GM19324 (cell line): ENCODE data around the gene FOSB.
A peak's percentile ranks its signal among the peaks of the same experiment; 100 is the strongest.

ENCODE experiments used
- ATAC-seq: cut with Tn5 transposase; IDR thresholded peaks from one replicate; pipeline ENCODE4 v1.9.1; 2021; ENCODE audit warnings: mild to moderate bottlenecking, moderate library complexity; ENCODE audit not compliant: unreplicated experiment, low FRiP score

FOSB gene

DNA sequence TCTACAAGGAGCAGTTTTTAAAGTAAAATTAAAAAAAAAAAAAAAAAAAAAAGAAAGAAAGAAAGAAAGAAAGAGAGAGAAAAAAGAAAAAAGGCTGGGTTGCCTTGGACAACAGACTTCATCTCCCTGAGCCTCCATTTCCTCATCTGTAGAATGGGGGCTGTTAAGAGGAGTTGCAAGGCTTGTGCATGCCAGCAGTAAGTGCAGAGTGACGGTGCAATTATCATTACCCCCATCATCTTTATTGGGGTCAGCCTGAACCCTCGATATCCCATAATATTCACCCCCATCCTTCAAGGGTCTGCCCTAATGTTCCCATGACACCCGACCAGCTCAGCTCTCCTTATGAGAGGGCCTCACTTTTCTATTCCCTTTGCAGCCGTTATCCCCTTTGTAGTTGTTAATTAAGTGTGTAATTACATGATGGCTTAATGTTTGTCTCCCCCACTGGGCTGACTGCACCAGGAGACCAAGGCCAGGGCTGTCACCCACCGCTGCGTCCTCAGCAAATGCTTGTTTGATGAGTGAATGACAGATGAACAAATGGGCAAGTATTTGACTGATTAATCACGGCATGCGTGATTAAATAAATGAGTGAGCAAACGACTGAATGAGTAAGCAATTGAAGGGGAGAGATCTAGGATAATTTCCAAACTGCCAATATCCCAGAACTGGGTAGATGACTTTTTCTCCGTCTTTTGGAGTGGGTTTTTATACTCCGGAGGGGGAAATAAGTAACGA, 10.1 kb downstream of the FOSB start:
- ATAC-seq, result no peak

DNA sequence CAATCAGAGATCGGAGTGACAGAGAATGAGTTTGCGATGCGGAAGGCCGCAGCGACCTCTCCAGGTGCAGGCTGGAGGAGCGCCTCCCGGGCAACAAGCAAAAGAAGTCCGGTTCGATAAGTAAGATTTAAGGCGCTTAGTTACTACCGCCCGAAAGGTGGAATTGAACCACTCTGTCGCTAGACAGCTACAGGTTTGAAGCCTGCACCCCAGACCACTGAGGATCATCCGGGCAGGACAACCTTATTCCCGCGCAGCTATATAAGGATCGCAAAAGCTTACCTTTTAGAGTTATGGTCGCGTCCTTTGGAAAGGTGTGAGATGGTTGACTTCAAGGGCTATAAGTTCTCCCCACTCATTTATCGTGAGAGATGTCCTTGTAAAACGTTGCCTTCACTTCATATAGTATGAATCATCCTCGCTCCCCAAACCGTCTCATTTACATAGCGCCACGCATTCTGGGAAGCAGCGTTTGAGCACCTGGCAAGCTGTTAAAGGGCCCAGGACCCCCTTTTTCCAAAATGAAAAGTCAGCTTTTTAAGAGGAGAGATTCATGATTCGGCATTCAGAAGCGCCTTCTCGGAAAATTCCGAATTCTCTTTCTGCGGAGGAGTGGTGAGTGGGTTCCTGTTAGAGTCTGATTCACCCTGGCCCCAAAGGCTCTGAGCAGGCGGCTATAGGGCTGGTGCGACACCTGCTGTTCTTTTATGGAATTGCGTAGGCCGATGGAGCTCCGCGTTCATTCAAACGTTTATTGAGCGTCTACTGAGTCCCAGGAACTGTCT, 10.8 kb downstream of the FOSB start:
- ATAC-seq, result peak; percentile 71

DNA sequence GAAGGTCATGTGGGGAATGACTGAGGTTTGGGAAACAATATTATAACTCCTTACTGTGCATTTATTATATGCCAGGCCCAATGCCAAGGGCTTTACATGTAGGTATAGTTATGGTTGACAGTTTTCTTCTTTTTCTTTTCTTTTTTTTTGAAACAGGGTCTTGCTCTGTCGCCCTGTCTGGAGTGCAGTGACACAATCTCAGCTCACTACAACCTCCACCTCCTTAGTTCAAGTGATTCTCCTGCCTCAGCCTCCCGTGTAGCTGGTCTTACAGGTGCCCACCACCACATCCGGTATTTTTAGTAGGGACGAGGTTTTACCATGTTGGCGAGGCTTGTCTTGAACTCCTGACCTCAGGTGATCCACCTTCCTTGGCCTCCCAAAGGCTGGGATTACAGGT, 15.2 kb downstream of the FOSB start:
- ATAC-seq, result no peak

DNA sequence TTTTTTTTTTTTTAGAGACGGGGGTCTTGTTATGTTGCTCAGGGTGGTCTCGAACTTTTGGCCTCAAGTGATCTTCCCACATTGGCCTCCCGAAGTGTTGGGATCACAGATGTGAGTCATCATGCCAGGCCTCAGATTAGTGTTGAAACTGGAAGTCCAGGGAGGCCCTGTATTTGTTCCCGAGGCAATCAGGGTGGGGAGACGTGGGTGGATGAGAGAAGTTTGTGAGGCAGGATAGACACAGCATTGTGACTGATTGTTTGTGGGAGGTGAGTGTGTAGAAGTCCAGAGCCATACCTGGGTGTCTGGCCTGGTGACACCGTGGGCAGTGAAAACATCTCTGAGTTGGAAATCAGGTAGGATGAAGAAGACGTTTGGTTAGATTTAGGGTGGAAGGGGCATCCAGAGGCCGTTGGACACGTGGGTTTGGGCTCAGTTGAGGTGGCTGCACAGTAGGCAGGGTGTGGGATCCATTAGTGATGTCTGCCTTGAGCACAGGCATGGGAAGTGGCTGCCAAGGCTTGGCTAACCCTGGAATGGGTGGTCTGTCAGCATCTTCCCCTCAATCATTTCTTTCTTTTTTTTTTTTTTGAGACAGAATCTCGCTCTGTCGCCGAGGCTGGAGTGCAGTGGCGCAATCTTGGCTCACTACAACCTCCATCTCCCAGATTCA, 16.6 kb downstream of the FOSB start:
- ATAC-seq, result no peak

DNA sequence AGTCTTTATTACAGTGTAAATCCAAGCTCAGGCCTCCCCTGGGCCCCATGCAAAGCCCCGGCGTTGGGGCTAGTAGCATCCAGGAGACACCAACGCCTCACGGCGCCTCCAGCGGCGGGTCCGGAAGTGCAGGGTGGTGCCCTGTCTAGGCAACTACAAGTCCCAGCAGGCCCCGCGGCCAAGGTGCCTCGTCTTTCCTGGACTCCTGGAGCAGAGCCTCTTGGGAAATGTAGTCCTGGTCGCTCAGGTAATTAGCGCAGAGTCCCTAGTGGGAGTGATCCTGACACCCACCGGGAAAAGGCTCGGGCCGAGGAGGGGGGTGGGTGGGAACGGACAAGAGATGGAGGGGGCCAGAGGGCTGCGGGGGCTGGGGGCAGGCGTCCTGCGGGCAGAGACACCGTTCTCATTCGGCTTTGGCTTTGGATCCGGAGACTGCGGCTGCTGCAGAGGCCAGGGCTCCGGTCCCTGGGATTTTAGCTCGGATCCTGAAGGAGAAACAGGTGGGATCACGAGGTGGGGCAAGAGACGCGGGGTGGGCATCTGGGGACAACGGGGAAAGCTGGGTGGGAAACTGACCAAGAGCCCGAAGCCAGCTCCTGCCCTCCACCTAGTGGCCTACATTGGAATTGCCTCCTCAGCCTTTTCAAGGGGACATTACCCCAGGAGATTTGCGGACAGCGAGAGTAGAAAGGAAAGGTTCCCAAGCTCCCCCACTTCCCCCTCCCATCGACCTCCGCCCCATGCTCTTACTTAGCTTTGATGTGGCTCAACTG, 17.7 kb downstream of the FOSB start:
- peak; percentile 84 for ATAC-seq

DNA sequence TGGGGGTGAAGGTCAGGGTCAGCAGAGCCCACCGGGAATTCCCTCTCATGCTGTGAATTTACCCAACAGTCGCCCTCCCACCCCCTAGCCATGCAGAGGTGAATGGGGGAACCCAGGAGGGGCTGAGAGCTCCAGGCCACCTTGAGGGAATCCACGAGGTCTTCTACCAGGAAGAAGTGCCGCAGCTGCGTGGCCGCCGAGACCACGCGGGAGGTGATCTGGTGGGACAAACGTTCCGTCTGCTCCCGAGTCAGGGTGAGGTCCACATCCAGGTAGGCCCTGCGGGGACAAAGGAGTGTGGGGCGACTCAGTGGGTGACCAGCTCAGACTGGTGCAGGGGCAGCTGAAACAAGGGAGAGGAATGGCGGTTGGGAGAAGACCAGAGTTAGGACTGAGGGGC, 20.9 kb downstream of the FOSB start:
- no peak for ATAC-seq

DNA sequence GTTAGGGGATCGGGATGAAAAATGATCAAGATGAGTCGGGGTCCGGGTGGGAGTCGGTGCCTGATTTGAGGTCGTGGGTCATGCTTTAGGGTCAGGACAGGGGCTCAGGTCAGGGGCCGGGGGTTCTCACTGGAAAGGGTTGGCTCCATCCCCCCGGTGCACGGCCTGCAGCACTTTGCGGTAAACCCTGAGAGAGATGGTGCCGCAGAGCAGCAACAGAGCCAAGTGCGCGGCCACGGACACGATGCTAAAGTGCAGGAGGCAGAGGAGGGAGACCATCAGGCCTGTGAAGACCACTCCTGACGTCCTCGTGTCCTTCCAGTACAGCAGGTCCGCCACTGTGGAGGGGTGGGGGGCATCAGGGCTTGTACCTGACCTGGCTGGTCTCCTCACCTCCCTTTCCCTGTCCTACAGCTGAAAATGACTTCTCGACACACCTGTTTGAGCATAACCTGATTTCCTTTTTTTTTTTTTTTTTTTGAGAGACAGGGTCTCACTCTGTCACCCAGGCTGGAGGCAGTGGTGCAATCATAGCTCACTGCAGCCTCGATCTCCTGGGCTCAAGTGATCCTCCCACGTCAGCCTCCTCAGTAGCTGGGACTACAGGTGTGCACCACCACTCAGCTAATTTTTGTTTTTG, 21.5 kb downstream of the FOSB start:
- no peak for ATAC-seq

DNA sequence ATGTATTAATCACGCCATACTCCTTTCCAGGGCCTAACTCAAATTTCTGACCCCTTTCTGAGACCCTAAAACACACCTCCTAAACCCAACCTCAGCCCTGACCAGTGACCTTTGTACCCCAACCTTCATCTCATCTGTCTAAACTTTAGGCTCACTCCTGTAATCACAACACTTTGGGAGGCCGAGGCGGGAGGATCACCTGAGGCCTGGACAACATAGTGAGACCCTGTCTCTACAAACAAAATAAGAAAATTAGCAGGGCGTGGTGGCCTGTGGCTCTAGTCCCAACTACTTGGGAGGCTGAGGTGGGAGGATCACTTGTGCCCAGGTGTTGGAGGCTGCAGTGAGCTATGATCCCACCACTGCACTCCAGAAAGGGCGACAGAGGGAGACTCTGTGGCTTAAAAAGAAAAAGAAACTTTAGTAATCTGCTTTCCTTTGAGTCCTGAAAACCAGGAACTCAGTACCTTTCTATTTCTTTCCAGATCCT, 24.4 kb downstream of the FOSB start:
- ATAC-seq, result no peak

DNA sequence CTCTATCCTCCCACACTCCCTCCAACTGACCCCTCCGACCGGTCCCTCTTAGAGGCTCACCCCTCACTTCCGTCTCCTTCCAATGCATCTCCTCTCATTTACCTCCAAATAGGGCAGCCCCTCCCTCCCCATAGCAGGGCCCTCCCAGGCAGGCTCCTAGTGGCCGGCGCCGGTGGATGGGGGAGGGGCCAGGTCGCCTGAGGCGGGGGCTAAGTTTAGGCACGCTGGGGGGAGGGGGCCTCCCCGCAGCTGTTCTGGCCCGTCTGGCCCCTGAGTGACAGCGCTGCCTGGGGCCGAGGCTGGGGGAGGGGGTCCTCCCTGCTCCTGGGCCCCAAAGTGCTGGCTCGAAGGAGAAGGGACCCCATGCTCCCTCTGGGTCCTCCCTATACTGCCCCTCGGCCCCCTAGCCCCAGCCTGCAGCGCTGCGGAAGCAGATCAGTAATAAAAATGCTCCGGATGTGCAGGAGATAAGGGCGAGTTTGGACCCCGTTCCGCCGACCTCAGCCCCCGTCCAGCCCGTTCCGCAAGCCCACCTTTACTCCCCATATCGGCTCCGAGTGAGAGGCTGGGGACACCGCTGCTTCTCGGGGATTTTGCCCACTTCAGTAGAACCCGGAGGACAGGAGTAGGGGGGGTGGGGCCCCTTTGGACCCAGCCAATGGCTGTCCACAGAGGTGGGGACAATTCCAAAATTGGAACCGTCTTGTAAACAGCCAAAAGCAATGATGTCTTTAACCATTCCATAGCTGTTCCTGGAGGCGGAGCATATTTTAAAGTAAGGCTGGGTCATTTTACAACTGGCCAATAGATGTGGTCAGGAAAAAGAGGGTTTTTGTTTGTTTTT, 25.1 kb downstream of the FOSB start:
- no peak for ATAC-seq

DNA sequence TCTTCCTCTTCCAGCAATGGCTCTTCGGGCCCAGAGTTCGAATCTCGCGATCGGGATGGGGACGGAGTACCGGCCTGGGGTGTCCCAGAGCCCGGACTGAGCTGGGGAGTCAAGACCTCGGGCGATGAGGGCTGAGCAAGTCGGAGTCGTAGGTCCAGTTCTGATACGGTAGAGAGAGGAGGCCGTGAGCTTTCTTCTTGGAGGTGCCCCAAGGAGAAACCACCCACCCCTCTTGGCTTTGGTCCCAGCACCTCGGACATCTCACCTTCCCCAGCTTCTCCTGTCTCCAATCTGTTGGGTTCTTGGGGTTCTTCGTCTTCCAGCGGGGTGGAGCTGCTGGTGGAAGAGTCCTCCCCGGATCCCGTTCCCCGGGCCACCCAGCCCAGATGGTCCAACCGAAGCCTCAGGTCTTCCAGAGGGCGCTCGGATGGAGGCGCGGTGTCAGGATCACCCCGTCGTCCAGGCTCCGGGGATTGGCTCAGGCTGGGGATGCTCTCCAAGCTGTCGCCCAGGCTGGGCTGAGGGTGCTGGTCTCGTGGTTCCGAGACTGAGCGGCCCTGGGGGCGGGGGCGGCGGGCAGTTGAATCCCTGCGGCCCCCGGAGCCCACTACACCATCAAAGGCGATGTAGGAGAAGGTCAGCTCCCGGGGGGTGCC, 26.6 kb downstream of the FOSB start:
- ATAC-seq, result no peak

DNA sequence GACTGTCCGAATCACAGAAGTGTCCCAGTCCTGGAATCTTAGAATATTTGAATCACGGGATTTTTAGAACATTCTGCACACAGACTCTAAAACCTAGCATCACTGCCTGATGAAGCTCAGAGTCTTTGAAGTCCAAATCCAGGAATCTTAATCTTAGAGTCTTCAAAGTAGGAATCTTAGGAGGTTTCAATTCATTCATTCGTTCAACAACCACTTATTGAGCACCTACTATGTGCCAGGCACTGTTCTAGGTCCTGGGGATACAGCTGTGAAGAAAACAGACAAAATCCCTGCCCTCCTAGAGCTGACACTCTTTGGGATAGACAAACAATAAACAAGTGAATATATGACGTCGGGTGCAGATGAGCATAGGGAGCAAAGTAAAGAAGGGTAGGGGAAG, 27.4 kb downstream of the FOSB start:
- no peak for ATAC-seq

DNA sequence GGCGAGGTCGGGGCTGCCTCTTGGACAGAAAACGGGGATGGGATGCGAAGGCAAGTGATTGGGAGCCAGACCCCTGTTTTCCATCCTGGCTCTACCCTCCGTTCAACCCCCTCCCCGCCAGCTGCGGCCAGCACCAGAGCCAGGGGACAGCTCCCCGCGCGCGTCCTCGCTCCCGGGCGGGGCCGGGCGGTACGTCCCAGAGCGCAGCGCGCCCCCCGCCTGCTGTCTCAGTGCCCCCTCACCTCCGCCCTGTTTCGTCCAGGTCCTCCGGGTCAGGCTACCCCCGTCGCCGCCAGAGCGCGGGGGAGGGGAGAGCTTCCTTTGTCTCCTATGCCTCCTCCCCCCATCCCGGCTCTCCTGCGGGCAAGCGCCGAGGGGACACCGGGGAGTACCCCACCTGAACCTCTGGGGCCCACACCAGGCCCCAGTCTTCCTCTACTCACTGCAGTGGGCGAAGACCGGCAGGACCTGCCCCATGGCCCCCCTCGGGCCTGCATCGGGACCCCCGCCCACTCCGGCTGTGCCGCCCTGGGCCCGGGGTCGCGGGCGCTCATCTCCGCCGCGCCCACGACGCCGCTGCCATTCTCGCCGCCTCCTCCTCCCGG, 28.7 kb downstream of the FOSB start:
- peak; percentile 18 for ATAC-seq

DNA sequence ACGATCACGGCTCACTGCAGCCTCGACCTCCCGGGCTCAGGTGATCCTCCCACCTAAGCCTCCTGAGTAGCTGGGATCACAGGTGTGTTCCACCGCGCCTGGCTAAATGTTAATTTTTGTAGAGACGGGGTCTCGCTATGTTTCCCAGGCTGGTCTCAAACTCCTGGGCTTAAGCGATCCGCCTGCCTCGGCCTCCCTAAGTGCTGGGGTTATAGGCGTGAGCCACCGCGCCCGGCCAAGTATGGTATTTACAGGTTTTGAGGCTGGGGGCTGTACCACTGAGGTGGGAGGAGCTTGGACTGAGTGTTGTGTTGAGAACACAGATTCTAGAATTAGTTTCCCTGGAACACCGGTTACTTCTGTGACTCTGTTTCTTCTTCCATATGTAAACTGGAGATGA, 30.0 kb downstream of the FOSB start:
- no peak for ATAC-seq

DNA sequence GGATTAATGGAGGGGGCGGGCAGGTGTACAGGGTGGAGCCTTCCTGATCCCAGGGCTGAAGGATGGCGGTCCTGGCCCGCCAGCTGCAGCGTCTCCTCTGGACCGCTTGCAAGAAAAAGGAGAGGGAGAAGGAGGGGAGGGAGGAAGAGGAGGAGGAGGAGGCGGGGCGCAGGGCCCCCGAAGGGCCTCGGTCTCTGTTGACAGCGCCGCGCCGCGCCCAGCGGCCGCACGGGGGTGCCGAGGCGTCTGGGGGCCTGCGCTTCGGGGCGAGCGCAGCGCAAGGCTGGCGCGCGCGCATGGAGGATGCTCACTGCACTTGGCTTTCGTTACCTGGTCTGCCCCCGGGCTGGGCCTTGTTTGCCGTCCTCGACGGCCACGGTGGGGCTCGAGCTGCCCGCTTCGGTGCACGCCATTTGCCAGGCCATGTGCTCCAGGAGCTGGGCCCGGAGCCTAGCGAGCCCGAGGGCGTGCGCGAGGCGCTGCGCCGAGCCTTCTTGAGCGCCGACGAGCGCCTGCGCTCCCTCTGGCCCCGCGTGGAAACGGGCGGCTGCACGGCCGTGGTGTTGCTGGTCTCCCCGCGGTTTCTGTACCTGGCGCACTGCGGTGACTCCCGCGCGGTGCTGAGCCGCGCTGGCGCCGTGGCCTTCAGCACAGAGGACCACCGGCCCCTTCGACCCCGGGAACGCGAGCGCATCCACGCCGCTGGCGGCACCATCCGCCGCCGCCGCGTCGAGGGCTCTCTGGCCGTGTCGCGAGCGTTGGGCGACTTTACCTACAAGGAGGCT, 30.8 kb downstream of the FOSB start, which contains the start of gene PPM1N:
Gene PPM1N, plus strand, starts transcription at position 33 of the 785 bp plus-strand sequence. Its CDS starts 30 bp downstream, at position 63.
- no peak for ATAC-seq

DNA sequence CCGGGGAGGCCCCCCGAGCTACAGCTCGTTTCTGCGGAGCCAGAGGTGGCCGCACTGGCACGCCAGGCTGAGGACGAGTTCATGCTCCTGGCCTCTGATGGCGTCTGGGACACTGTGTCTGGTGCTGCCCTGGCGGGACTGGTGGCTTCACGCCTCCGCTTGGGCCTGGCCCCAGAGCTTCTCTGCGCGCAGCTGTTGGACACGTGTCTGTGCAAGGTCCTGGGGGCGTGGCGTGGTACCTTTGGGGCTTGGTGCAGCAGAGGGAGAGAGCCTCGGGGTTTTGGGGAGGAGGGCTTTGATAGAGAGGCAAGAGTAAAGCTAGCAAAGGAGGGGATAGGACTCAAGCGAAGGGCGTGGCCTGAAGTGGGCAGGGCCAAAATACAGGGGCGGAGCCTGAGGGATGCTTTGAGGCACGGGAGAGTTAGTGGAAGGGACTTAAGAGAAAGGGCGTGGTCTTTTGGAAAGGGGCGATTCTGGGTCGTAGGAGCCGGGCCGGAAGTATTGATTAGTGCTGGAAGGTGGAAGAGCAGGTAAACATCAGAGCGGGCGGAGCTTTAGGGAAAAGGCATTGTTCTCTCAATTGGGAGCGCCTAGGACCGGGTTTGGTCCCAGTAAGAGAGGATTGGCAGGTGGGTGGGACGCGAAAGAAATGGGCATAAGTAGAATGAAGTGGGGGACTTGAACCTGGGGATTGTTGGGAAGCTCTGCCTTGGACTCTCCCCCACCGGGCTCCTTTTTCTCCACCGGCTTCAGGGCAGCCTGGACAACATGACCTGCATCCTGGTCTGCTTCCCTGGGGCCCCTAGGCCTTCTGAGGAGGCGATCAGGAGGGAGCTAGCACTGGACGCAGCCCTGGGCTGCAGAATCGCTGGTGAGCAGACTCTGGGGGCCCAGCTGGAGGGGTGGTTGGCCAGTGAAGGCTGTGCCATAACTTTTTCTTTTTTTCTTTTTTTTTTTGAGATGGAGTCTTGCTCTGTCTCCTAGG, 31.7 kb downstream of the FOSB start:
- no peak for ATAC-seq
